Measurements from ENCODE around the gene CST4.

DNA sequence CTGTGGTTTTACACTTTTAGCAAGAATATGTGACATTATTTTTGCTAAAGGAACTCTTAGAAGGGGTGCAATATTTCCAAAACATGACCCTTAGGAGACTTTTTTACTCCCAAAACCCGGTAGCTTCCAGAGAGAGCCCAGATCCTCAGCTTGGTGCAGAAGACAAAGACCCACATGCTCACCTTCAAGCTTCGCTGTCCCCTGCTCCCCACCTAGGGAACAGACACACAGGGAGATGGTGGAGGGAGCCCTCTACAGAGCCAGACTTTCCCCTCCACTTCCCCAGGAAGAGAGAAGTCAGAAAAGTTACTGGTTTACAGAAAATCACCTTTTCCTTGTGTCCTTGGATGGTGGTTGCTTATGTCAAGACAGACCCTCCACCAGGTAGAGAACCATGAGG is 5.0 kb downstream of the CST4 start:
- TF ChIP-seq DPF2 (IDR thresholded peaks at IDR 0.05) = no peak
- TF ChIP-seq, protein P1, sequence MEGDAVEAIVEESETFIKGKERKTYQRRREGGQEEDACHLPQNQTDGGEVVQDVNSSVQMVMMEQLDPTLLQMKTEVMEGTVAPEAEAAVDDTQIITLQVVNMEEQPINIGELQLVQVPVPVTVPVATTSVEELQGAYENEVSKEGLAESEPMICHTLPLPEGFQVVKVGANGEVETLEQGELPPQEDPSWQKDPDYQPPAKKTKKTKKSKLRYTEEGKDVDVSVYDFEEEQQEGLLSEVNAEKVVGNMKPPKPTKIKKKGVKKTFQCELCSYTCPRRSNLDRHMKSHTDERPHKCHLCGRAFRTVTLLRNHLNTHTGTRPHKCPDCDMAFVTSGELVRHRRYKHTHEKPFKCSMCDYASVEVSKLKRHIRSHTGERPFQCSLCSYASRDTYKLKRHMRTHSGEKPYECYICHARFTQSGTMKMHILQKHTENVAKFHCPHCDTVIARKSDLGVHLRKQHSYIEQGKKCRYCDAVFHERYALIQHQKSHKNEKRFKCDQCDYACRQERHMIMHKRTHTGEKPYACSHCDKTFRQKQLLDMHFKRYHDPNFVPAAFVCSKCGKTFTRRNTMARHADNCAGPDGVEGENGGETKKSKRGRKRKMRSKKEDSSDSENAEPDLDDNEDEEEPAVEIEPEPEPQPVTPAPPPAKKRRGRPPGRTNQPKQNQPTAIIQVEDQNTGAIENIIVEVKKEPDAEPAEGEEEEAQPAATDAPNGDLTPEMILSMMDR (IDR thresholded peaks at IDR 0.05 in 2 of 3, conservative IDR thresholded peaks at IDR 0.05 in 1 of 3; ENCODE audit: control insufficient read depth in 2 of 3, extremely low read depth in 1 of 3, insufficient read depth in 1 of 3, low read depth in 3 of 3, low read length in 3 of 3) = no peak
- TF ChIP-seq JUNB (IDR thresholded peaks at IDR 0.05) = no peak
- TF ChIP-seq, protein P2, sequence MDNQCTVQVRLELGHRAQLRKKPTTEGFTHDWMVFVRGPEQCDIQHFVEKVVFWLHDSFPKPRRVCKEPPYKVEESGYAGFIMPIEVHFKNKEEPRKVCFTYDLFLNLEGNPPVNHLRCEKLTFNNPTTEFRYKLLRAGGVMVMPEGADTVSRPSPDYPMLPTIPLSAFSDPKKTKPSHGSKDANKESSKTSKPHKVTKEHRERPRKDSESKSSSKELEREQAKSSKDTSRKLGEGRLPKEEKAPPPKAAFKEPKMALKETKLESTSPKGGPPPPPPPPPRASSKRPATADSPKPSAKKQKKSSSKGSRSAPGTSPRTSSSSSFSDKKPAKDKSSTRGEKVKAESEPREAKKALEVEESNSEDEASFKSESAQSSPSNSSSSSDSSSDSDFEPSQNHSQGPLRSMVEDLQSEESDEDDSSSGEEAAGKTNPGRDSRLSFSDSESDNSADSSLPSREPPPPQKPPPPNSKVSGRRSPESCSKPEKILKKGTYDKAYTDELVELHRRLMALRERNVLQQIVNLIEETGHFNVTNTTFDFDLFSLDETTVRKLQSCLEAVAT (IDR thresholded peaks at IDR 0.05) = no peak
- no peak for TF ChIP-seq CEBPB (IDR thresholded peaks at IDR 0.05; ENCODE audit: borderline replicate concordance in 1 of 2, low read depth in 2 of 2, low read length in 2 of 2)

Measured in GM12878 (cell line).